ENCODE measurements around the gene VASN. TPM values are rescaled to one million over a fixed set of nuclear protein-coding genes. Genes with fewer than 3 reads are reported as not detected.

VASN gene
- total and polyA plus RNA-seq, 10 of the 15 experiments (the other 5 are each of a cell fraction or from before 2014, with no cell fraction given): 0.02 to 0.19 (median 0.14) TPM; not detected in 6

- TF ChIP-seq BRCA1 (IDR thresholded peaks at IDR 0.05; ENCODE audit: low read depth, low read length) (no peak), ZNF622 (IDR thresholded peaks at IDR 0.05) (no peak), CREB1 (IDR thresholded peaks at IDR 0.05; ENCODE audit: low read depth) (no peak), BMI1 (IDR thresholded peaks at IDR 0.05; ENCODE audit: borderline replicate concordance) (no peak), YBX1 (IDR thresholded peaks at IDR 0.05) (no peak), IRF4 (IDR thresholded peaks at IDR 0.05; ENCODE audit: low read depth, low read length) (no peak), NRF1 (conservative IDR thresholded peaks at IDR 0.05; ENCODE audit: low read depth, low read length) (no peak), EGR1 (IDR thresholded peaks at IDR 0.05; ENCODE audit: borderline replicate concordance in 1 of 2, low read depth in 2 of 2, low read length in 2 of 2) (no peak), CEBPZ (IDR thresholded peaks at IDR 0.05; ENCODE audit: low read depth, low read length) (no peak), PRDM15 (CRISPR knock-in tag; IDR thresholded peaks at IDR 0.05) (no peak), ESRRA (IDR thresholded peaks at IDR 0.05; ENCODE audit: low read length) (no peak), SUZ12 (IDR thresholded peaks at IDR 0.05; ENCODE audit: unreplicated experiment) (no peak), TCF12 (IDR thresholded peaks at IDR 0.05; ENCODE audit: low read depth, low read length) (no peak), ZNF24 (IDR thresholded peaks at IDR 0.05) (no peak), STAT3 (IDR thresholded peaks at IDR 0.05; ENCODE audit: low read depth, low read length) (no peak), SUPT20H (IDR thresholded peaks at IDR 0.05; ENCODE audit: borderline replicate concordance, control insufficient read depth, low read depth, low read length) (no peak), CREM (IDR thresholded peaks at IDR 0.05; ENCODE audit: low read depth) (no peak), IKZF1 (conservative IDR thresholded peaks at IDR 0.05) (no peak)
- DNase-seq (ENCODE audit: low read depth, low spot score) (no peak), ATAC-seq (no peak), FAIRE-seq (no peak)
- ChIA-PET POLR2A (no interaction called here), SMC1A (ENCODE audit: uncharacterized antibody, unreplicated experiment) (no interaction called here), RAD21 (ENCODE audit: unreplicated experiment) (no interaction called here), CTCF (interaction anchor here (1.6 kb wide), 1 partner anchor 17 kb away, joined by 7 read pairs; no protein-coding TSS in a partner anchor)
- Histone ChIP-seq H4K20me1 (ENCODE audit: control insufficient read depth, insufficient read depth) (no peaks in the 10 kb centered on the region), H2AFZ (ENCODE audit: control insufficient read depth, low read depth, low read length) (no peak overlapping the region), H3K36me3 (ENCODE audit: control insufficient read depth in 2 of 2, insufficient read depth in 2 of 2, low read length in 1 of 2) (peaks cover 5 to 29% of the 10 kb centered on the region in 2 experiments; a peak in 3 of 4 replicates), H3K79me2 (ENCODE audit: control insufficient read depth, insufficient read depth, low read length) (no peaks in the 10 kb centered on the region), H3K27me3 (replicated peaks in 1 of 2; ENCODE audit: control insufficient read depth in 2 of 2, insufficient read depth in 2 of 2, low read length in 1 of 2) (no peaks in the 10 kb centered on the region), H3K9me3 (replicated peaks; ENCODE audit: control insufficient read depth, insufficient read depth, low read length) (no peaks in the 10 kb centered on the region), H3K4me1 (ENCODE audit: control insufficient read depth, insufficient read depth, low read length) (no peaks in the 10 kb centered on the region), H3K4me2 (ENCODE audit: control insufficient read depth, insufficient read depth) (no peak overlapping the region), H3K9ac (ENCODE audit: control insufficient read depth, insufficient read depth, low read length) (no peak overlapping the region), H3K4me3 (no peak overlapping the region), H3K27ac (ENCODE audit: control insufficient read depth, insufficient read depth) (no peak overlapping the region)
- in situ Hi-C loops (cut with MboI) (no loop called here), intact Hi-C loops (cut with micrococcal nuclease; ENCODE audit: unreplicated experiment) (no loop called here)
- BruUV-seq (replicated peaks): no TSS peak
- WGBS (ENCODE audit: insufficient coverage, insufficient replicate concordance, low lambda C conversion rate, missing lambda C conversion rate): 78% methylated on average over 11 of the region's 11 CpGs
Observed at GRCh38 chr16:4385789-4386450, 14.3 kb downstream of the VASN start.

All from GM12878 (cell line).